H9 (cell line): Measurements from ENCODE around the gene ROBO1. TPM values are rescaled to one million over a fixed set of nuclear protein-coding genes. Genes with fewer than 3 reads are reported as not detected.

Experiments used
- DNase-seq: peaks from one replicate; pipeline ENCODE4 v3.0.0-alpha.2; 2017
- H2AFZ ChIP-seq: one replicate; pipeline ENCODE4 v1.6.1; 2013; ENCODE audit warnings: mild to moderate bottlenecking, low read length, control low read depth, moderate library complexity
- H2AK5ac ChIP-seq: 2 replicates; pipeline ENCODE4 v1.6.1; 2013; ENCODE audit warnings: low read length, control low read depth, mixed read lengths; ENCODE audit not compliant: insufficient read length
- H2BK120ac ChIP-seq: one replicate; pipeline ENCODE4 v1.6.1; 2013; ENCODE audit warnings: low read depth, mild to moderate bottlenecking, low read length, control low read depth, inconsistent platforms; ENCODE audit not compliant: poor library complexity, severe bottlenecking
- H2BK12ac ChIP-seq: 2 replicates; pipeline ENCODE4 v1.6.1; 2013; ENCODE audit warnings: low read length, control low read depth, mixed read lengths, low read depth; ENCODE audit not compliant: insufficient read length
- H2BK15ac ChIP-seq: 2 replicates; pipeline ENCODE4 v1.6.1; 2013; ENCODE audit warnings: low read depth, low read length, control low read depth
- H2BK20ac ChIP-seq: one replicate; pipeline ENCODE4 v1.6.1; 2013; ENCODE audit warnings: low read depth, mild to moderate bottlenecking, low read length, control low read depth, inconsistent platforms; ENCODE audit not compliant: poor library complexity, severe bottlenecking
- H2BK5ac ChIP-seq: 2 replicates; pipeline ENCODE4 v1.6.1; 2013; ENCODE audit warnings: low read length, control low read depth, mixed read lengths; ENCODE audit not compliant: insufficient read length
- H3K14ac ChIP-seq: 2 replicates; pipeline ENCODE4 v1.6.1; 2013; ENCODE audit warnings: low read length, control low read depth; ENCODE audit not compliant: insufficient read depth
- H3K18ac ChIP-seq: 2 replicates; pipeline ENCODE4 v1.6.1; 2013; ENCODE audit warnings: low read depth, mild to moderate bottlenecking, mixed read lengths, low read length, control low read depth; ENCODE audit not compliant: insufficient read length
- H3K23ac ChIP-seq: 2 replicates; pipeline ENCODE4 v1.6.1; 2013; ENCODE audit warnings: low read length, control low read depth, mixed read lengths, low read depth; ENCODE audit not compliant: insufficient read length
- H3K23me2 ChIP-seq: 2 replicates; pipeline ENCODE4 v1.6.1; 2013; ENCODE audit warnings: low read depth, mild to moderate bottlenecking, mixed read lengths, low read length, control low read depth; ENCODE audit not compliant: insufficient read length, poor library complexity, severe bottlenecking
- H3K27ac ChIP-seq: 2 replicates; pipeline ENCODE4 v1.5.1; 2013; ENCODE audit warnings: low read length, control low read depth, mixed read lengths, low read depth; ENCODE audit not compliant: insufficient read length
- H3K27me3 ChIP-seq: 2 replicates; pipeline ENCODE4 v1.6.1; 2013; ENCODE audit warnings: low read length, control low read depth, inconsistent platforms; ENCODE audit not compliant: insufficient read depth
- H3K4ac ChIP-seq: 2 replicates; pipeline ENCODE4 v1.6.1; 2013; ENCODE audit warnings: low read depth, mild to moderate bottlenecking, control low read depth, inconsistent platforms, low read length, moderate library complexity
- H3K4me1 ChIP-seq: 2 replicates; pipeline ENCODE4 v1.6.1; 2013; ENCODE audit warnings: low read length, control low read depth, inconsistent platforms; ENCODE audit not compliant: insufficient read depth
- H3K4me2 ChIP-seq: 2 replicates; pipeline ENCODE4 v1.6.1; 2013; ENCODE audit warnings: low read length, control low read depth, mixed read lengths; ENCODE audit not compliant: insufficient read length, insufficient read depth
- H3K56ac ChIP-seq: 2 replicates; pipeline ENCODE4 v1.6.1; 2013; ENCODE audit warnings: low read depth, mild to moderate bottlenecking, mixed read lengths, low read length, control low read depth; ENCODE audit not compliant: insufficient read length
- H3K79me1 ChIP-seq: 2 replicates; pipeline ENCODE4 v1.6.1; 2013; ENCODE audit warnings: low read depth, mild to moderate bottlenecking, moderate library complexity, low read length, control low read depth, inconsistent platforms; ENCODE audit not compliant: insufficient read depth, poor library complexity, severe bottlenecking
- H3K79me2 ChIP-seq: 2 replicates; pipeline ENCODE4 v1.6.1; 2013; ENCODE audit warnings: low read length, control low read depth, inconsistent platforms; ENCODE audit not compliant: insufficient read depth
- H3K9ac ChIP-seq: 2 replicates; pipeline ENCODE4 v1.6.1; 2013; ENCODE audit warnings: low read length, control low read depth, mixed read lengths; ENCODE audit not compliant: insufficient read length; ENCODE audit errors: extremely low read depth
- H3K9me3 ChIP-seq: one replicate; pipeline ENCODE4 v1.6.1; 2013; ENCODE audit warnings: low read depth, low read length, inconsistent platforms; ENCODE audit not compliant: control insufficient read depth
- H3T11ph ChIP-seq: one replicate; pipeline ENCODE4 v1.6.1; 2013; ENCODE audit warnings: mild to moderate bottlenecking, low read length, control low read depth, inconsistent platforms
- H4K20me1 ChIP-seq: one replicate; pipeline ENCODE4 v1.6.1; 2013; ENCODE audit not compliant: control insufficient read depth, insufficient read length, insufficient read depth
- H4K5ac ChIP-seq: 2 replicates; pipeline ENCODE4 v1.6.1; 2013; ENCODE audit warnings: low read depth, mild to moderate bottlenecking, mixed read lengths, low read length, control low read depth; ENCODE audit not compliant: insufficient read length
- H4K8ac ChIP-seq: replicated peaks from 2 replicates; pipeline ENCODE4 v1.6.1; 2013; ENCODE audit warnings: low read length, control low read depth, mixed read lengths, low read depth; ENCODE audit not compliant: insufficient read length
- H4K91ac ChIP-seq: 2 replicates; pipeline ENCODE4 v1.6.1; 2013; ENCODE audit warnings: low read depth, mild to moderate bottlenecking, moderate library complexity, mixed read lengths, low read length, control low read depth; ENCODE audit not compliant: insufficient read length
- H3K27ac Mint-ChIP-seq, 3 experiments: 2 replicates in 2 of 3; 3 replicates in 1 of 3; pipeline ENCODE4 v1.8.0; 2020 to 2021; ENCODE audit warnings: mixed read lengths in 3 of 3, mild to moderate bottlenecking in 1 of 3, moderate library complexity in 1 of 3
- H3K27me3 Mint-ChIP-seq: 2 replicates; pipeline ENCODE4 v1.8.0; 2021; ENCODE audit warnings: low read depth, mild to moderate bottlenecking, moderate library complexity, mixed read lengths
- H3K36me3 Mint-ChIP-seq, 3 experiments: 2 replicates in 2 of 3; 3 replicates in 1 of 3; pipeline ENCODE4 v1.8.0; 2020 to 2021; ENCODE audit warnings: low read depth in 3 of 3, mixed read lengths in 3 of 3; ENCODE audit not compliant: insufficient read depth in 1 of 3
- H3K4me1 Mint-ChIP-seq, 2 experiments: 2 replicates each; pipeline ENCODE4 v1.8.0; 2020; ENCODE audit warnings: mixed read lengths in 2 of 2
- H3K4me3 Mint-ChIP-seq, 2 experiments: 2 replicates in 1 of 2; 3 replicates in 1 of 2; pipeline ENCODE4 v1.8.0; 2020 to 2021; ENCODE audit warnings: mild to moderate bottlenecking in 2 of 2, mixed read lengths in 2 of 2, moderate library complexity in 1 of 2
- H3K9me3 Mint-ChIP-seq, 2 experiments: 2 replicates in 1 of 2; 3 replicates in 1 of 2; pipeline ENCODE4 v1.8.0; 2020; ENCODE audit warnings: mild to moderate bottlenecking in 2 of 2, mixed read lengths in 2 of 2, moderate library complexity in 1 of 2
- total RNA-seq: library from RNA; stranded (reverse); gene quantifications from 2 replicates; pipeline ENCODE4 v1.2.1, GENCODE V29; 2021
- TF ChIP-seq, protein P1 (sequence below): fragments of 200-600 bp; sonication (generic); conservative IDR thresholded peaks from 3 replicates; pipeline ENCODE4 v1.8.0; 2021; ENCODE audit warnings: antibody characterized with exemption, mild to moderate bottlenecking

ROBO1 gene
- total RNA-seq, 1 experiment from 2014 or later, result 62.7 TPM

DNA sequence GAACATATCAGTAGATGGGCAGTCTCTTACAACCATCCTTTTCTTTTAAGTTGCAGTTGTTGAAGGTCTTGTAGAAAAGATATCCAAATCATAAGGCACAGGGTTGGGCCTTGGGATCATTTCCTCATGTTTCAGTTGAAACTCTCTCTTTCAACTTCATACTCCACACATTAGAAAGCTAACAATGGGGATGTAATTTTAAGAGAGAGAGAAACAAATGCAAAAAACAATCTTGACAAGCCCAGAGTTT lies 747.9 kb downstream of the ROBO1 start:
- Histone ChIP-seq H4K5ac (no peak overlapping the region), H3K4me2 (peak overlapping the region; percentile 65), H3K9me3 (no peaks in the 10 kb centered on the region), H3K79me1 (no peaks in the 10 kb centered on the region), H3K79me2 (peaks cover 11% of the 10 kb centered on the region; the same call in 1 of the 2 replicates), H3K23me2 (peaks cover 11% of the 10 kb centered on the region), H3K18ac (no peak overlapping the region), H3K23ac (no peak overlapping the region), H3K14ac (no peak overlapping the region), H3K4ac (no peak overlapping the region), H3K27ac (no peak overlapping the region), H2BK5ac (no peak overlapping the region), H4K20me1 (no peaks in the 10 kb centered on the region), H3T11ph (no peak overlapping the region), H4K8ac (no peak overlapping the region), H3K27me3 (no peaks in the 10 kb centered on the region), H3K9ac (no peak overlapping the region), H2AK5ac (no peak overlapping the region), H3K56ac (no peak overlapping the region), H2BK120ac (no peak overlapping the region), H4K91ac (no peak overlapping the region), H2BK15ac (no peak overlapping the region), H2AFZ (no peak overlapping the region), H2BK12ac (no peak overlapping the region), H3K4me1 (peaks cover 4% of the 10 kb centered on the region; the same call in 1 of the 2 replicates), H2BK20ac (no peak overlapping the region)
- peaks cover 16 to 24% of the 10 kb centered on the region in 2 experiments for H3K4me1 Mint-ChIP-seq
- peak overlapping the region in 2 of 3 experiments; percentile 100; a peak in 2 of 7 replicates for H3K27ac Mint-ChIP-seq
- TF ChIP-seq, protein P1, sequence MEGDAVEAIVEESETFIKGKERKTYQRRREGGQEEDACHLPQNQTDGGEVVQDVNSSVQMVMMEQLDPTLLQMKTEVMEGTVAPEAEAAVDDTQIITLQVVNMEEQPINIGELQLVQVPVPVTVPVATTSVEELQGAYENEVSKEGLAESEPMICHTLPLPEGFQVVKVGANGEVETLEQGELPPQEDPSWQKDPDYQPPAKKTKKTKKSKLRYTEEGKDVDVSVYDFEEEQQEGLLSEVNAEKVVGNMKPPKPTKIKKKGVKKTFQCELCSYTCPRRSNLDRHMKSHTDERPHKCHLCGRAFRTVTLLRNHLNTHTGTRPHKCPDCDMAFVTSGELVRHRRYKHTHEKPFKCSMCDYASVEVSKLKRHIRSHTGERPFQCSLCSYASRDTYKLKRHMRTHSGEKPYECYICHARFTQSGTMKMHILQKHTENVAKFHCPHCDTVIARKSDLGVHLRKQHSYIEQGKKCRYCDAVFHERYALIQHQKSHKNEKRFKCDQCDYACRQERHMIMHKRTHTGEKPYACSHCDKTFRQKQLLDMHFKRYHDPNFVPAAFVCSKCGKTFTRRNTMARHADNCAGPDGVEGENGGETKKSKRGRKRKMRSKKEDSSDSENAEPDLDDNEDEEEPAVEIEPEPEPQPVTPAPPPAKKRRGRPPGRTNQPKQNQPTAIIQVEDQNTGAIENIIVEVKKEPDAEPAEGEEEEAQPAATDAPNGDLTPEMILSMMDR, result no peak
- H3K9me3 Mint-ChIP-seq, result no peaks in the 10 kb centered on the region; a peak in 1 of 5 replicates
- no peaks in the 10 kb centered on the region; a peak in 1 of 7 replicates for H3K36me3 Mint-ChIP-seq
- DNase-seq, result no peak
- H3K27me3 Mint-ChIP-seq, result no peaks in the 10 kb centered on the region; the same call in 1 of the 2 replicates
- no peak overlapping the region for H3K4me3 Mint-ChIP-seq
